Loucy (cell line): ENCODE data around the gene SLC38A3.

ENCODE experiments used
- H2AFZ ChIP-seq: fragments of 200-600 bp; sonication (generic); 2 replicates; pipeline ENCODE4 v1.6.0; 2016; ENCODE audit warnings: antibody characterized with exemption, mild to moderate bottlenecking, low read length, moderate library complexity
- H3F3A ChIP-seq: fragments of 200-600 bp; 2 replicates; pipeline ENCODE4 v1.6.0; 2016; ENCODE audit warnings: antibody characterized with exemption, low read depth, mild to moderate bottlenecking
- H3K27me3 ChIP-seq: fragments of 200-600 bp; sonication (generic); 2 replicates; pipeline ENCODE4 v1.6.1; 2014; ENCODE audit warnings: low read length, mild to moderate bottlenecking; ENCODE audit not compliant: insufficient read depth, poor library complexity, severe bottlenecking
- H3K36me3 ChIP-seq: fragments of 200-600 bp; sonication (generic); 2 replicates; pipeline ENCODE4 v1.6.1; 2016; ENCODE audit warnings: low read length; ENCODE audit not compliant: insufficient read depth
- H3K4me1 ChIP-seq: fragments of 200-600 bp; sonication (generic); 2 replicates; pipeline ENCODE4 v1.5.1; 2014; ENCODE audit warnings: low read length, mild to moderate bottlenecking; ENCODE audit not compliant: insufficient read depth, poor library complexity, severe bottlenecking
- H3K4me2 ChIP-seq: fragments of 200-600 bp; sonication (generic); 2 replicates; pipeline ENCODE4 v1.6.0; 2014; ENCODE audit warnings: antibody characterized with exemption, low read length, low read depth, mild to moderate bottlenecking; ENCODE audit not compliant: poor library complexity, severe bottlenecking
- H3K4me3 ChIP-seq: fragments of 200-600 bp; sonication (generic); 2 replicates; pipeline ENCODE4 v1.5.1; 2014; ENCODE audit warnings: low read length, mild to moderate bottlenecking, mixed read lengths; ENCODE audit not compliant: poor library complexity, severe bottlenecking
- H3K79me2 ChIP-seq: fragments of 200-600 bp; sonication (generic); 2 replicates; pipeline ENCODE4 v1.6.1; 2014; ENCODE audit warnings: low read length; ENCODE audit not compliant: insufficient read depth
- H3K9ac ChIP-seq: fragments of 200-600 bp; sonication (generic); 2 replicates; pipeline ENCODE4 v1.6.0; 2014; ENCODE audit warnings: mild to moderate bottlenecking, low read depth, low read length, moderate library complexity; ENCODE audit not compliant: poor library complexity, severe bottlenecking
- H3K9me2 ChIP-seq: fragments of 200-600 bp; sonication (generic); replicated peaks from 2 replicates; pipeline ENCODE4 v1.6.1; 2016; ENCODE audit warnings: low read depth, low read length, mixed read lengths
- H3K9me3 ChIP-seq: fragments of 200-600 bp; sonication (generic); 2 replicates; pipeline ENCODE4 v1.6.1; 2014; ENCODE audit warnings: mild to moderate bottlenecking, antibody characterized with exemption, low read length, low read depth; ENCODE audit not compliant: insufficient read depth
- H4K20me1 ChIP-seq: fragments of 200-600 bp; sonication (generic); 2 replicates; pipeline ENCODE4 v1.6.0; 2014; ENCODE audit warnings: antibody characterized with exemption, low read length, mild to moderate bottlenecking; ENCODE audit not compliant: insufficient read depth, poor library complexity, severe bottlenecking
- EZH2phosphoT487 ChIP-seq: fragments of 200-600 bp; IDR thresholded peaks from 2 replicates; pipeline ENCODE4 v1.6.1; 2018; ENCODE audit warnings: antibody characterized with exemption, mild to moderate bottlenecking, moderate library complexity, borderline replicate concordance
- TF ChIP-seq, protein P1 (sequence below): fragments of 200-600 bp; sonication (generic); conservative IDR thresholded peaks from 2 replicates; pipeline ENCODE4 v1.5.1; 2014; ENCODE audit warnings: mild to moderate bottlenecking, antibody characterized with exemption, low read length

The SLC38A3 gene

GRCh38 chr3:50235716-50236483 is 30.8 kb downstream of the SLC38A3 start, which contains the start of gene GNAI2:
Gene GNAI2 (plus strand): TSS chr3:50236204. CDS start chr3:50236336, 132 bp downstream.
- Histone ChIP-seq H3K9me2 (no peaks in the 10 kb centered on the region), H3K9ac (peak within 1 kb of the TSS; percentile 95), H3K4me1 (peaks cover 35% of the 10 kb centered on the region), H3K79me2 (peaks cover 52% of the 10 kb centered on the region), H2AFZ (no peak within 1 kb of the TSS; the same call in 1 of the 2 replicates), H3K4me2 (peak within 1 kb of the TSS; percentile 99), H3F3A (no peaks in the 10 kb centered on the region), H3K36me3 (no peaks in the 10 kb centered on the region; the same call in 1 of the 2 replicates), H3K27me3 (peaks cover 5% of the 10 kb centered on the region), H3K9me3 (no peaks in the 10 kb centered on the region), H3K4me3 (peak within 1 kb of the TSS; percentile 88), H4K20me1 (peaks cover 41% of the 10 kb centered on the region)
- TF ChIP-seq EZH2phosphoT487: no peak
- TF ChIP-seq, protein P1, sequence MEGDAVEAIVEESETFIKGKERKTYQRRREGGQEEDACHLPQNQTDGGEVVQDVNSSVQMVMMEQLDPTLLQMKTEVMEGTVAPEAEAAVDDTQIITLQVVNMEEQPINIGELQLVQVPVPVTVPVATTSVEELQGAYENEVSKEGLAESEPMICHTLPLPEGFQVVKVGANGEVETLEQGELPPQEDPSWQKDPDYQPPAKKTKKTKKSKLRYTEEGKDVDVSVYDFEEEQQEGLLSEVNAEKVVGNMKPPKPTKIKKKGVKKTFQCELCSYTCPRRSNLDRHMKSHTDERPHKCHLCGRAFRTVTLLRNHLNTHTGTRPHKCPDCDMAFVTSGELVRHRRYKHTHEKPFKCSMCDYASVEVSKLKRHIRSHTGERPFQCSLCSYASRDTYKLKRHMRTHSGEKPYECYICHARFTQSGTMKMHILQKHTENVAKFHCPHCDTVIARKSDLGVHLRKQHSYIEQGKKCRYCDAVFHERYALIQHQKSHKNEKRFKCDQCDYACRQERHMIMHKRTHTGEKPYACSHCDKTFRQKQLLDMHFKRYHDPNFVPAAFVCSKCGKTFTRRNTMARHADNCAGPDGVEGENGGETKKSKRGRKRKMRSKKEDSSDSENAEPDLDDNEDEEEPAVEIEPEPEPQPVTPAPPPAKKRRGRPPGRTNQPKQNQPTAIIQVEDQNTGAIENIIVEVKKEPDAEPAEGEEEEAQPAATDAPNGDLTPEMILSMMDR: no peak

DNA sequence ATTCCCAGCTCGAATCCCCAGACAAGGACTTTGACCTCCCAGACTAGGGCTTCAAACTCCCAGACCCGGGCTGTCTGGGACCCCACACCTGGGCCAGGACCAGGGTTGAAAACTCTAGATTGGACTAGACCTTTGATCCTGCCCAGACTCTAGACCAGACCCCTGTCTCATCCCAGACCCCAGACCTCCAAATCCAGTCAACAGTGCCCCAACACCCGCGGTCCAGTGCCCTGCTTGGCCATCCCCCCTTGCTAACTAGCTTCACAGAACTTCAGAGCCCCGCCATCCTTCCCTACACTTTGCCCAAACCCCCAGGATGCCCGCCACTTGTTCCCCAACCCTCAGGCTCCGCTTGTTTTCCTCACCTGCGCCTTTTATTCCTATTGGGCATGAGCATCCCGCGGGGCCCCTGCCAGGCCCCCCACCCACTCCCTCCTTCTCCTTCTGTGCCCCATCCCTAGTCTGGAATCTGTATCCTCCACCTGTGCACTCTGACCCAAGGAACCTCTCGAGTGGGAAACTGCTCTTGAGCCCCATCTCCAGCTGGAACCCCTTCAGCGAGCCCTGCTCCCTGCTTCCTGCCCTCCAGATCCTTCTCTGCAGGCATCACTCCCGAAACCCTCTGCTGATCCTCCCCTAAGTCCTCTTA is 31.5 kb downstream of the SLC38A3 start:
- H3K4me1 ChIP-seq: peaks cover 36% of the 10 kb centered on the region
- peaks cover 5% of the 10 kb centered on the region for H3K27me3 ChIP-seq
- H4K20me1 ChIP-seq: peaks cover 48% of the 10 kb centered on the region
- H3K4me2 ChIP-seq: peak overlapping the region; percentile 99
- TF ChIP-seq, protein P1: no peak
- TF ChIP-seq EZH2phosphoT487: no peak
- H3K4me3 ChIP-seq: peak overlapping the region; percentile 88
- H3K79me2 ChIP-seq: peaks cover 59% of the 10 kb centered on the region
- peak overlapping the region; percentile 95 for H3K9ac ChIP-seq
- H3K36me3 ChIP-seq: no peaks in the 10 kb centered on the region; the same call in 1 of the 2 replicates
- H3K9me3 ChIP-seq: no peaks in the 10 kb centered on the region
- no peaks in the 10 kb centered on the region for H3K9me2 ChIP-seq
- no peak overlapping the region for H2AFZ ChIP-seq
- no peaks in the 10 kb centered on the region for H3F3A ChIP-seq

DNA sequence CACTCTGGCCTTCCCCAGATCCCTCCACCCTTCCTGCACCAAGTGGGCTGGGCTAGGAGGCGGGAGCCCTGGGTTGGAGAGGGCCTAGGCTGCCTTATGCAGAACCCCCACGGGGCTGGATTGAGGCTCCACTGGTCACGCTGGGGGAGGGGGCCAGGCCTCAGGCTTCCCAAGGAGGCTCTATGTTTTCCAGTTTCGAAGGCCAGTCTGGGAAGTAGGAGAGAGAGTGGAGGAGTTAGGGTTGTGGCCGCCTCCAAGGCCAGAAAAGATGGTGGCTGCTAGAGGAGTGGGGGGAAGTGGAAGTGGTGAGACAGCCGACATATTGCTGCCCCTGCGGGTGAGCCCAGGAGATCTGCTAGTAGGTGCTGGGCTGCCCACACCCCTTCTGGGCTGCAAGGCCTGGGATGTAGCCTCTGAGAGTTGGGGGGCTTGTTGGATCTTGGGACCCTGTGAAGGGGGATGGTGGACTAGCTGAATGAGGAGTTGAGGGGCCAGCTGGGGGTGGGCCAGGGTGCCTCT is 32.1 kb downstream of the SLC38A3 start:
- H4K20me1 ChIP-seq: peaks cover 53% of the 10 kb centered on the region
- H2AFZ ChIP-seq: no peak overlapping the region
- peaks cover 65% of the 10 kb centered on the region for H3K79me2 ChIP-seq
- no peaks in the 10 kb centered on the region for H3F3A ChIP-seq
- no peaks in the 10 kb centered on the region; the same call in 1 of the 2 replicates for H3K36me3 ChIP-seq
- no peaks in the 10 kb centered on the region for H3K9me3 ChIP-seq
- H3K4me1 ChIP-seq: peaks cover 42% of the 10 kb centered on the region
- TF ChIP-seq, protein P1: no peak
- TF ChIP-seq EZH2phosphoT487: no peak
- H3K4me2 ChIP-seq: peak overlapping the region; percentile 99
- H3K27me3 ChIP-seq: peaks cover 5% of the 10 kb centered on the region
- peak overlapping the region; percentile 95 for H3K9ac ChIP-seq
- no peaks in the 10 kb centered on the region for H3K9me2 ChIP-seq
- H3K4me3 ChIP-seq: peak overlapping the region; percentile 88
